ENCODE data around the gene ANXA3. TPM values are rescaled to one million over a fixed set of nuclear protein-coding genes. Genes with fewer than 3 reads are reported as not detected.

Gene ANXA3
- polyA plus RNA-seq, 1 donor from 2014 or later, result 0.39 TPM

DNA sequence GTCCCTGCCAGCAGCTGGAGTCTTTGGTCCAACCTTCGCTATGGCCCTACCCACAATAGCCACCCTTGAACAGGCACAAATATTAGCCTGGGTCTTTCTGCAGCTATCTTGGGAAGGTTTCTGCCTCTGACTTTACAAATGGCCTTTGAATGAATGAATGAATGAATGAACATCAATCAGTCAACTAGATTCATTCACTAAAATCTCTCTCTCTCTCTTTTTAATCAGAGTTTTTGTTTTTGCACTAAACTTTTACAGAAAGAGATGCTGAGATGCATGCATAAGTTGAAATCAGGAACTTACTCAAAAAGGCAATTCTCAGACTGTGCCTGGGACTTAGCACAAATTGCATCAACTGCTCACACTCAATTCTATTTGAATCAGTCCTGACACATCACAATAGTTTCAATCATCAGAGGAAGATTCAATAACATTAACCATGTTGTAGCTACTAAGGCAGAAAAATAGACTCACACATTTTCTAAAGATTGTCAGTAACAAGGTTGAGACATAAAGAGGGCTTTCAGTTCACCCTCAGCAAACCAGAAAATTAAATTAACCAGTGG lies 55.0 kb downstream of the ANXA3 start:
- Mint-ChIP-seq H3K4me3 (no peak overlapping the region), H3K27me3 (peaks cover 2% of the 10 kb centered on the region), H3K9me3 (no peaks in the 10 kb centered on the region), H3K36me3 (no peaks in the 10 kb centered on the region), H3K27ac (no peak overlapping the region), H3K4me1 (peaks cover 14 to 21% (median 20%) of the 10 kb centered on the region in 3 donors)

DNA sequence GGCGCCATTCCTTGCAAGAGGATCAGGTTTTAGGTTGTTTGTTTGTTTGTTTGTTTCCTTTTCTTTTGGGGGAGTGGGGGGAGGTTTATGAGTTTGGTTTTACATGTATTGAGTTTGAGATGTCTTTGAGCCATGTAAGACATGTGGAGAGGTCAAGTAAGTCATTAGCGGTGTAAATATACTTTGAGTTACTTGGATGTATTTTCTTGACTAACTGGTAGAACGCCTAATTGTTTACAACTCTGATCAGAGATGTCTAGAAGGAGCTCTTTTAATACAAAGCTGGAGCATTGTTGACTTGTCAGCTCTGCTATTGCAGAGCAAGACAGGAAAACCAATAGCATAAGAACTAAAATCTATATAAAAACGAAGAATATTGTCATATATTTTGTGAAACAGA lies 57.1 kb downstream of the ANXA3 start:
- Mint-ChIP-seq H3K27me3 (peaks cover 2% of the 10 kb centered on the region), H3K36me3 (no peaks in the 10 kb centered on the region), H3K4me3 (peak overlapping the region in 1 of 4 donors; percentile 55), H3K4me1 (peaks cover 30 to 42% (median 38%) of the 10 kb centered on the region in 3 donors), H3K9me3 (no peaks in the 10 kb centered on the region), H3K27ac (no peak overlapping the region)

DNA sequence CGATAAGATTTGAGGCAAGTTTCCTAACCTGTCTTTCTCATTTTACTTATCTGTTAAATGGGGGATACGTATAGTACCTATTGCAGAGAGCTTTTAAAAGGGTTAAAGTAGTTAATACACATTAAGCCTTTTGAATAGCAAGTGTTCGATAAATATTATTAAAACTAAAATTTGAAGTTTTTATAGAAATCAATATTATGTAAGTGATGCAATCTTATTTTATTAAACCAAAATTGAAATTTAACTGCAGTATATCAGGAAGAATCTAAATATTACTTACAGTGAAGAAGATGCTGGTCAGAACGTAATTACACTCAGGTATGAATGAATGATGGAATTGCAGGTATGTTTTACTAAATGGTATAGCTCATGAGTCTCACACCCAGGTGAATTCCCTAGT lies 58.0 kb downstream of the ANXA3 start:
- no peaks in the 10 kb centered on the region for H3K9me3 Mint-ChIP-seq
- peaks cover 2% of the 10 kb centered on the region for H3K27me3 Mint-ChIP-seq
- H3K27ac Mint-ChIP-seq, result no peak overlapping the region
- H3K4me1 Mint-ChIP-seq, result peaks cover 39 to 51% (median 46%) of the 10 kb centered on the region in 3 donors
- H3K36me3 Mint-ChIP-seq, result no peaks in the 10 kb centered on the region
- H3K4me3 Mint-ChIP-seq, result no peak overlapping the region

DNA sequence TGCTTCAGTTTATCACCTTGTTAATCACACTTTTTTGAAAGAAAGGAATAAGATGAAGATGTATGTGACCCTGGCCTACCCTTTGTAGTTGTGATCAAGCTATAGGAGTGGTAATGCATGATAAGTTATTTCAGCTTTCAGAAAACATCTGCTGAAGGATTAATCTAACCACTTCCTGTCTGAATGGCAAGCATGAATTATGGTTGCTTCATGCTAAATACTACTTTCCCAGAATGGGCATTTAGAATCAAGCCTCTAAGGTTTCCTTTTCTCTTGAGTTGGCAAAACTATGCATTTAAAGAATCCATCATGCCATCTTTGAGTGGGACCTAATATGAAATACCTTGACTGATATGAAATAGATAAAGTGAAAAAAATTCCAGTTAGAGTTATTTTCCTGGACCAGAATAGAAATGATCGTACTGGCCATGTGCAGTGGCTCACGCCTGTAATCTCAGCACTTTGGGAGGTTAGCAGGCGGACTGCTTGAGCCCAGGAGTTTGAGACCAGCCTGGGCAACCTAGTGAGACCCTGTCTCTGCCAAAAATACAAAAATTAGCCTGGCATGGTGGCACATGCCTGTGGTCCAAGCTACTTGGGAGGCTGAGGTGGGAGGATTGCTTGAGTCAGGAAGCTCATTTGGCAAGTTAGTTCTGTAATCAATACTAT lies 59.1 kb downstream of the ANXA3 start:
- peak overlapping the region in 2 of 4 donors; percentile 54 to 76 for H3K4me3 Mint-ChIP-seq

DNA sequence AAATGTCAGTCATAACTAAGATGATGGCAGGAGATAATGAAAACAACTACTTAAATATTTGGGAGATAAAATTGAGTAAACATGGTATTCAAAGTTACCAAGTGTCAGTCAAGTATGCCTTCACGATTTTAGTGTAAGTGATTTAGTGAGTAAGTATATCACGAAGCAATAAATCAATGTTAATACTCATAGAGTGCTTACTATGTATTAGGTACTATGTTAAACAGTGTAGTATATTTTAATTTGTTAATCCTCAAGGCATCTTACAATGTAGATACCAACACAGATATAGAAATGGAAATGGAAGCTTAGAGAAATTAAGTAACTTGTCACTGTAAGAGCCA lies 59.6 kb downstream of the ANXA3 start:
- Mint-ChIP-seq H3K4me3 (peak overlapping the region in 1 of 4 donors; percentile 76), H3K9me3 (no peaks in the 10 kb centered on the region), H3K36me3 (no peaks in the 10 kb centered on the region), H3K27me3 (peaks cover 2% of the 10 kb centered on the region), H3K27ac (peak overlapping the region in 2 of 3 donors; percentile 57 to 58), H3K4me1 (peaks cover 42 to 59% (median 56%) of the 10 kb centered on the region in 3 donors)

More for the DNA sequence above, 59.1 kb downstream of the ANXA3 start:
- Mint-ChIP-seq H3K27ac (peak overlapping the region; percentile 57 to 59 (median 58)), H3K27me3 (peaks cover 2% of the 10 kb centered on the region), H3K4me1 (peaks cover 42 to 58% (median 56%) of the 10 kb centered on the region in 3 donors), H3K36me3 (no peaks in the 10 kb centered on the region), H3K9me3 (no peaks in the 10 kb centered on the region)

DNA sequence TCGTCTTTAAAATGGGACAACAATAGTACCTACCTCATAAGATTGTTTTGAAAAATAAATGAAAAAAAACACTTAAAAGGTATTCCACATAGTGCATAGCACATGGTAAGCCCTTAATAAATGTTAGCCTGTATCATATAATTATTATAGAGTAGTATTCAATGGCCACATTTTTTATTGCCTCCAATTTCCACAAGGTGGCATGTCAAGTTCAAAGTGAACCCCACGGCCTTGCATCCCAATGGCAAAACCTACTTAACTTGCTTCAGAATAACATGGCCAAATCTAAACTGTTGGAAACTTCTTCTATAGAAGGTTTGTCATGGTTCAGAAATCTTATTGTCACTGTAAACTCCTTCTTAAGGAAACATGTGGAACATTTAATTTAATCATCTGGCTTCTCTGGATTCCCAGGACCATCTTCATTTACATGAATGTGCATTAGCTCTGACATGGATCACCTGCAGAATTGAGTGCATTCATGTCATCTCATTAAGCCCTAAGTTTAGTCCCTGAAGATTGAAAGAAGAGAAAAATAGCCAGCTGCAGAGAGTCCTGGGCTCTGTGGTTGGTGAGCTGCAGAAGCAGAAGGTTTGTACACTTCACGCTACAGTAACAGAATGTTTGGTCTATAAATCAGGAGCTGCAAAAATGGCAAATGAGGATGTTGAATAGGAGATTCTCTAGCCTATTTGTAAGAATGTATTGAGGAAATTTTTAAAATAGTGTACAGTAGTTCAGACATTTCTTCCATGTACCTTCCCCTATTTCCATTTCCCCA lies 61.0 kb downstream of the ANXA3 start:
- Mint-ChIP-seq H3K9me3 (no peaks in the 10 kb centered on the region), H3K4me1 (peaks cover 41 to 59% (median 56%) of the 10 kb centered on the region in 3 donors), H3K4me3 (peak overlapping the region in 3 of 4 donors; percentile 63 to 64 (median 64)), H3K27ac (peak overlapping the region; percentile 39 to 91 (median 78)), H3K27me3 (peaks cover 2% of the 10 kb centered on the region), H3K36me3 (no peaks in the 10 kb centered on the region)

DNA sequence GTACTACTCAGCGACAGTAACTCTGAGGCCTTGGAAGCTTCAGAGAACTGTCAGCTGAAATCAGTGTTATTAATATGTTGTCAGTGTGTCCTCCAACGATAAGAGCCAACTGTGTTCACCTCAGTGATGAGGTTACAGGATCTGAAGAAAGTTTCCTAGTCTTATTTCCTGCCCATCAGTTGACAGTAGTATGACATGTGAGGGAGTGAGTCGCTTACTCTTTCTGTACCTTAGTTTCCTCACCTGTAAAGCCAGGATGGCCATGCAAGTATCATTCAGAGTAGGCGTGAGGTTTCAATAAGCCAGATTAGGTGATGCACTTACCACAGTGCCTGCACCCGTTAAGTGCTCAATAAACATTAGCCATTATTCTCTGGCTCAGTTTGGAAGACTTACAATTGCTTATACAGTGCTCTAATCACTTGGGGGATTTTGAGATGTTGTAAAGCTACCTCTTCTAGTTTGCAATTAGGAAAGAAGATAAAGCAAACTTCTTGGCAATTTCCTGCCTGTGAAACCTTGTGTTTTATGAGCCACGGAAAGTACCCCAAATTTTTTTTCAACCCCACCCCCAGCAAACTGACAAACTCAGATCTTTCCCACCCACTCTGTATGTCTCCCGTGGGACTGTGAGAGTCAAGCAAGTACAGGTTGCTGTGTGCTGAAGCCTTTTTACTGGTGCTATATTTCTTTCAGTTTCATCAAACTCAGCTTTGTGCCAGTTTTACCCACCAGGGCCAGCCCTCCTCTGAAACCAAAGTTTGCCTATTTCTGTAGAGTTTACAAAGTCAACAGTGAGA lies 62.2 kb downstream of the ANXA3 start:
- Mint-ChIP-seq H3K4me3 (peak overlapping the region in 3 of 4 donors; percentile 1 to 85 (median 72)), H3K36me3 (no peaks in the 10 kb centered on the region), H3K4me1 (peaks cover 43 to 57% (median 51%) of the 10 kb centered on the region in 3 donors)

DNA sequence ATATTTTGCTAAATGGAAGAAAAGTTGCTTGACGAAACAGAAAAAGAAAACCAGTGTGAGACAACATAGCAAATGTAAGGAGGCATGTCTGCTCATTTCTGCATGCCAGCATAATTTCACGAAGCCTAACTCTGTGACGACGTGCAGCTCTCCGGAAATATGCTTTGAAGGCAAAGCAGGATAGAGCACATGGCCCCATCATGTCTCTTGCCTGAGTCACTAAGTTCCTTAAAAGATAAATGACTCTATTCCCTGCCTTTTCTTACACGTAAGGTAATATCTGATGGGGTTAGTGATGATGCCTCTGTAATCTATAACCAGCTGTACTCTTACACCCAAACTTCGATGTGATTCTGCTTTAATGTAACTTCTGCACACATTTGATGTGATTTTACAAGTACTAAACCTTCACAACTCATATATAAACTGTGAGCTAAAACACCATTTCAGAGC lies 64.5 kb downstream of the ANXA3 start:
- Mint-ChIP-seq H3K9me3 (no peaks in the 10 kb centered on the region), H3K36me3 (no peaks in the 10 kb centered on the region), H3K4me1 (peaks cover 35 to 44% (median 41%) of the 10 kb centered on the region in 3 donors), H3K27me3 (no peaks in the 10 kb centered on the region), H3K4me3 (no peak overlapping the region), H3K27ac (peak overlapping the region in 1 of 3 donors; percentile 18)

More for the DNA sequence above, 62.2 kb downstream of the ANXA3 start:
- H3K27me3 Mint-ChIP-seq, result no peaks in the 10 kb centered on the region
- H3K27ac Mint-ChIP-seq, result peak overlapping the region; percentile 16 to 91 (median 87)
- H3K9me3 Mint-ChIP-seq, result no peaks in the 10 kb centered on the region

DNA sequence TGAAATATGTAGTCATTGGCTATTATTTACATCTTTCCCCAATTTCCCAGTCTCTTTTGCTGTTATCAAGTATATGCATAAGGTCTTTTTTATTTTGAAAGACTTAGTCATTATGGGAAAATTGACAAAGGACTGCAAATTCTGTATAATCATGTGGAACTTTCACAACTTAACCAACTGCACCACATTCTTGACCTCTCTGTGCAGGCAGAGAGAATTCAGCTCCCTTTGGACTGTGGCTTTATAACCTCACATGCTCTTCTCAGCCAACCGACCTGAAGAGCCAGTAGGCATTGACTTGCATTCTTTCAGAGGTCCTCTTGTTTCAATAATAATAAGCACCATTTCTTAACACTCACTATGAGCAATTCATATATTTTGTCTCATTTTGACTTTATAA lies 66.9 kb downstream of the ANXA3 start:
- peaks cover 18 to 21% (median 20%) of the 10 kb centered on the region in 3 donors for H3K4me1 Mint-ChIP-seq
- H3K36me3 Mint-ChIP-seq, result no peaks in the 10 kb centered on the region
- H3K9me3 Mint-ChIP-seq, result no peaks in the 10 kb centered on the region
- H3K4me3 Mint-ChIP-seq, result no peak overlapping the region
- no peaks in the 10 kb centered on the region for H3K27me3 Mint-ChIP-seq
- no peak overlapping the region for H3K27ac Mint-ChIP-seq

DNA sequence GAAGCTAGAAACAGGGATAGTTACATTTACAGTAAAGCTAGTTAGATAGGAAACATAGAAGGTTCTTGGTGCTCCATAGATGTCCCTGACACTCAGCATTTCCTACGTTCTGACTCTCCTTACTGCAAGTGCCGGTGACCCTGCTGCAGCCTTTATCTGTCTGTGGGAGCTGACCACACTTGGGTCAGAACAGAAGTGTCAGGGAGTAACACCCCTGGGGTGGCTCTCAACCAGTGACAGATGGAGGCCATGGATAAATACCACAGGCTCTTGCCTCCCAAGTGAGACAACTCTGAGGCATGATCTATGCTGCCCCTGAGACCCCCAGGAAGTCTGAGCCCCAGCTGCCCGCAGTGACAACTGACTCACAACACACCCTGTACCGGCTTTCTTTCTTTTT lies 69.8 kb downstream of the ANXA3 start:
- Mint-ChIP-seq H3K27ac (no peak overlapping the region), H3K4me3 (no peak overlapping the region), H3K36me3 (no peaks in the 10 kb centered on the region)

DNA sequence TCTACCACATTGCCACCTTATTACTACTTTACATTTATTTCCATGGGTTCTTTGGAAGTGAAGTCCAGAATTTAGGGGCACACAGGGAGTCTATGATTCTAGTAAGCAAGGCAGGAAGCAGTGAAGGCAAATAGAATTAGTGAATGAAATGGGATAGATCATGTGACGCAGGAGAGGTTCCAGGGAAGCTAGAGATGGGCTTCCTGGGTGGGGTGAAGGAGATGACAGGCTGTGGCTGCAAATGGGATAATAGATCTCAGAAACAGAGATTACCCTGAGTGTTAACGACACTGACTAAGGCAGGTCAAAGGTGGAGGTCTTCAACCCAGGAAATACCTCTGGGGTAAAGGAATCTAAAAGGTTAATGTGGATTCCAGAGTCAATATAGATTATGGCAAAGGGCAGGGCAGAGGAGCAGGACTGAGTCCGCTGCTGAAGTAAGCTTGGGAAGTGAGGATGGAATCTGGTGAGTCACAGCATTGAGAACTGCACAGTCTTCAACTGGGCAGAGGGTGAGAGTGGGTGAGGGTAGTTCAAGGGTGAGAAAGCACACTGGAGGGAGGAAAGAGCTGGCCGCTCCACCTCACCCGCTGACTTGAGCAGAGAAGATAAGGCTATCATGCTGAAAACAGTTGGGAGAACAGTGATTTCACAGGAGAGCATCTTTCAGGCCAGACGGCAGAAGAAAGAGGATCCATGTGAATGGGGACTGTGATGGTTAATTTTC lies 70.8 kb downstream of the ANXA3 start:
- H3K4me1 Mint-ChIP-seq, result peaks cover 10 to 16% (median 12%) of the 10 kb centered on the region in 3 donors
- no peaks in the 10 kb centered on the region for H3K9me3 Mint-ChIP-seq
- no peak overlapping the region for H3K4me3 Mint-ChIP-seq
- H3K27me3 Mint-ChIP-seq, result no peaks in the 10 kb centered on the region
- H3K27ac Mint-ChIP-seq, result peak overlapping the region in 1 of 3 donors; percentile 85
- H3K36me3 Mint-ChIP-seq, result no peaks in the 10 kb centered on the region

More for the DNA sequence above, 69.8 kb downstream of the ANXA3 start:
- Mint-ChIP-seq H3K27me3 (no peaks in the 10 kb centered on the region), H3K4me1 (peaks cover 5 to 8% (median 8%) of the 10 kb centered on the region in 3 donors), H3K9me3 (no peaks in the 10 kb centered on the region)

DNA sequence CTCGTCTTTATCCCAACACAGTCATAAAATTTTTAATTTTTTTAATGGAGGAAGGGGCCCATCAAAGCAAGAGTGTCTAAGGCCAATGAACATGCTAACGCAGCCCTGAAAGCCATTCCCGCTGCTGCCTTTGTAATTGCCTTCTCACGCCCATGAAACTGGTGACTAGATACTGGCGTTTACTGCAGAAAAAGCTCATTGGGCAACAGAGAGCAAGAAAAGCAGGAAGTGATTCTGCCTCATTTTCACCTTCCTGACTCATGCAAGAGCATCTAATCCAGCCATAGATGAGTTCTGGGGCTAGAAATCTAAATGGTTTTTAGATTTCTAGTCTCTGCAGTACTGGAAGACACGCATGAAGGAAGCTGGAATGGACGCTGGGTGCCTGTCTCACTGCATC lies 72.5 kb downstream of the ANXA3 start:
- Mint-ChIP-seq H3K4me1 (peaks cover 13 to 23% (median 21%) of the 10 kb centered on the region in 3 donors), H3K27me3 (no peaks in the 10 kb centered on the region), H3K36me3 (no peaks in the 10 kb centered on the region), H3K9me3 (peaks cover 0 to 2% (median 0%) of the 10 kb centered on the region in 3 donors), H3K4me3 (no peak overlapping the region), H3K27ac (no peak overlapping the region)

DNA sequence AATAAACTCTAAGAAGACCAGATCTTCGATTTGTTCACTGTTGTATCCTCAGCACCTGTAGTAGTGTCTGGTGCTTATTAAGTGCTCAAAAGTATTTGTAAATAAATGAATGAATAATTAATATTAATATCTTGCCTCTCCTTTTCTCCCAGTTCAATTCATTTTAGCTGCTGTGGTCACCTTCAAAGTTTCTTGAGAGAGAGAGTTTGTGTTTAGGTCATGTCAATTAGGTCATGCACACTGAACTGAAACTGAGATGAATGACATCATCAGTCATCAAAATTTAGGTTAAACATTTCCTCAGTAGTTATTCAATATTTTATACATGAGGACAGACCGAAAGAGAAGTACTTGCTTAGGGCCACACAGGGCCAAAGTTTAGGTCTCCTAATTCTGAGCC lies 73.5 kb downstream of the ANXA3 start:
- H3K27ac Mint-ChIP-seq, result no peak overlapping the region

More for the DNA sequence above, 73.5 kb downstream of the ANXA3 start:
- no peak overlapping the region for H3K4me3 Mint-ChIP-seq
- peaks cover 21 to 33% (median 31%) of the 10 kb centered on the region in 3 donors for H3K4me1 Mint-ChIP-seq
- H3K27me3 Mint-ChIP-seq, result no peaks in the 10 kb centered on the region
- H3K36me3 Mint-ChIP-seq, result no peaks in the 10 kb centered on the region
- peaks cover 0 to 6% (median 0%) of the 10 kb centered on the region in 3 donors for H3K9me3 Mint-ChIP-seq

Data from IgD-negative memory B cell (primary cell).